GM21423 (cell line): ENCODE data around the gene GREB1.
"Not testable (repeated sequence)": the region's sequence is repeated elsewhere in the genome, so short reads cannot be mapped to it uniquely, and the experiment has no call there.

Experiments
- ATAC-seq: cut with Tn5 transposase; IDR thresholded peaks from one replicate; pipeline ENCODE4 v1.9.1; 2021; ENCODE audit warnings: mild to moderate bottlenecking, moderate library complexity; ENCODE audit not compliant: unreplicated experiment

GREB1 gene

GRCh38 chr2:11658208-11659114 is 124.6 kb downstream of the GREB1 start:
- no peak for ATAC-seq

GRCh38 chr2:11659115-11659475 is 125.2 kb downstream of the GREB1 start:
- ATAC-seq: no peak

GRCh38 chr2:11659851-11660250 is 126.0 kb downstream of the GREB1 start:
- ATAC-seq: no peak

- not testable (repeated sequence) for ATAC-seq
Observed at GRCh38 chr2:11660396-11660795, 126.6 kb downstream of the GREB1 start.

- ATAC-seq: no peak
Observed at GRCh38 chr2:11661891-11662435, 128.1 kb downstream of the GREB1 start.

GRCh38 chr2:11662882-11663281 is 129.0 kb downstream of the GREB1 start:
- no peak for ATAC-seq

GRCh38 chr2:11663427-11663826 is 129.6 kb downstream of the GREB1 start:
- ATAC-seq: no peak

- ATAC-seq: no peak
Observed at GRCh38 chr2:11665028-11665427, 131.2 kb downstream of the GREB1 start.

- no peak for ATAC-seq
Observed at GRCh38 chr2:11665510-11666362, 131.9 kb downstream of the GREB1 start.

GRCh38 chr2:11667194-11667593 is 133.3 kb downstream of the GREB1 start:
- ATAC-seq: no peak

- no peak for ATAC-seq
Observed at GRCh38 chr2:11667866-11668637, 134.2 kb downstream of the GREB1 start.

GRCh38 chr2:11669454-11670291 is 135.8 kb downstream of the GREB1 start, which contains the start of gene NTSR2:
NTSR2 (minus strand) TSS chr2:11670195; CDS start chr2:11670129, 66 bp downstream.
- ATAC-seq: no peak

GRCh38 chr2:11672407-11672806 is 138.6 kb downstream of the GREB1 start:
- ATAC-seq: no peak

- ATAC-seq: no peak
Observed at GRCh38 chr2:11674983-11675382, 141.1 kb downstream of the GREB1 start.

GRCh38 chr2:11675423-11676112 is 141.7 kb downstream of the GREB1 start:
- ATAC-seq: no peak

GRCh38 chr2:11676640-11677039 is 142.8 kb downstream of the GREB1 start:
- ATAC-seq: no peak

- no peak for ATAC-seq
Observed at GRCh38 chr2:11677136-11678055, 143.6 kb downstream of the GREB1 start.

- no peak for ATAC-seq
Observed at GRCh38 chr2:11678306-11678960, 144.6 kb downstream of the GREB1 start.
